H1 (cell line): ENCODE data around the gene ABHD13. TPM values are rescaled to one million over a fixed set of nuclear protein-coding genes. Genes with fewer than 3 reads are reported as not detected.

Experiments used
- CTCF ChIA-PET: fragments of 300-600 bp; sonication (Branson Sonifier 250); formaldehyde crosslinking; loops from one replicate; lab custom pipeline; 2021; ENCODE audit not compliant: partially characterized antibody; lab: Charles Lee
- POLR2A ChIA-PET: fragments of 300-600 bp; sonication (Branson Sonifier 250); formaldehyde crosslinking; loops from one replicate; lab custom pipeline; 2021; ENCODE audit warnings: inconsistent platforms; ENCODE audit not compliant: partially characterized antibody; lab: Charles Lee
- DNase-seq, 2 experiments: peaks; one replicate each; pipeline versions ENCODE4 v3.0.0 to v3.0.0-alpha.2; 2010 to 2022; ENCODE audit warnings: low spot score in 2 of 2, low read depth in 1 of 2, mixed read lengths in 1 of 2
- FAIRE-seq: peaks from 2 replicates; lab custom pipeline; 2011; peaks lifted over from hg19 to GRCh38; lab: Jason Lieb, UNC
- H2AFZ ChIP-seq: 2 replicates; pipeline ENCODE4 v1.8.1; 2012; ENCODE audit warnings: low read length, inconsistent platforms
- H2AK5ac ChIP-seq: 2 replicates; pipeline ENCODE4 v1.6.1; 2013; ENCODE audit warnings: low read depth, low read length
- H2BK120ac ChIP-seq: replicated peaks from 2 replicates; pipeline ENCODE3; 2013; ENCODE audit warnings: low read depth, low read length, inconsistent platforms
- H2BK12ac ChIP-seq: 2 replicates; pipeline ENCODE4 v1.6.1; 2013; ENCODE audit warnings: low read depth, low read length
- H2BK15ac ChIP-seq: 2 replicates; pipeline ENCODE4 v1.6.1; 2013; ENCODE audit warnings: low read length
- H2BK20ac ChIP-seq: 2 replicates; pipeline ENCODE4 v1.6.1; 2013; ENCODE audit warnings: low read length
- H2BK5ac ChIP-seq: 2 replicates; pipeline ENCODE4 v1.6.1; 2013; ENCODE audit warnings: low read depth, low read length
- H3K14ac ChIP-seq: 2 replicates; pipeline ENCODE4 v1.6.1; 2013; ENCODE audit warnings: inconsistent platforms; ENCODE audit not compliant: insufficient read length
- H3K18ac ChIP-seq: 2 replicates; pipeline ENCODE4 v1.6.1; 2013; ENCODE audit warnings: low read length; ENCODE audit errors: extremely low read depth
- H3K23ac ChIP-seq: 2 replicates; pipeline ENCODE4 v1.6.1; 2013; ENCODE audit warnings: inconsistent platforms; ENCODE audit not compliant: insufficient read length
- H3K23me2 ChIP-seq: 2 replicates; pipeline ENCODE4 v1.6.1; 2013; ENCODE audit warnings: low read depth, low read length
- H3K27ac ChIP-seq: 2 replicates; pipeline ENCODE4 v1.6.1; 2011; ENCODE audit warnings: low read depth, low read length, inconsistent platforms
- H3K27me3 ChIP-seq, 4 experiments: replicated peaks in 1 of 4; 1 replicate in 1 of 4; 2 replicates in 3 of 4; pipeline versions ENCODE4 v1.6.1 to v1.8.1; 2011 to 2013; ENCODE audit warnings: low read length in 3 of 4, mild to moderate bottlenecking in 3 of 4, inconsistent platforms in 2 of 4, mixed read lengths in 2 of 4, moderate library complexity in 1 of 4; ENCODE audit not compliant: control insufficient read depth in 3 of 4, insufficient read depth in 3 of 4; ENCODE audit errors: extremely low read depth in 1 of 4
- H3K36me3 ChIP-seq, 4 experiments: 2 replicates each; pipeline versions ENCODE4 v1.6.1 to v1.8.1; 2011 to 2013; ENCODE audit warnings: mild to moderate bottlenecking in 4 of 4, low read length in 3 of 4, moderate library complexity in 2 of 4, control low read depth in 1 of 4, inconsistent platforms in 1 of 4; ENCODE audit not compliant: insufficient read depth in 4 of 4, control insufficient read depth in 2 of 4
- H3K4ac ChIP-seq: replicated peaks from 2 replicates; pipeline ENCODE3; 2013; ENCODE audit warnings: low read length, low read depth, mixed read lengths, inconsistent platforms; ENCODE audit not compliant: insufficient read length
- H3K4me1 ChIP-seq, 4 experiments: replicated peaks in 1 of 4; 1 replicate in 1 of 4; 2 replicates in 3 of 4; pipeline versions ENCODE4 v1.6.1 to v1.8.1; 2011 to 2013; ENCODE audit warnings: low read length in 3 of 4, inconsistent platforms in 2 of 4, mixed read lengths in 1 of 4; ENCODE audit not compliant: insufficient read depth in 4 of 4, control insufficient read depth in 3 of 4
- H3K4me2 ChIP-seq, 2 experiments: 2 replicates each; pipeline versions ENCODE4 v1.6.1 to v1.8.1; 2011 to 2013; ENCODE audit warnings: low read depth in 2 of 2, low read length in 2 of 2, control low read depth in 1 of 2, inconsistent platforms in 1 of 2, mild to moderate bottlenecking in 1 of 2; ENCODE audit not compliant: insufficient read depth in 1 of 2
- H3K4me3 ChIP-seq, 4 experiments: fragments of 200-600, 300-600 bp in 1 of 4; sonication (generic), shearing (Covaris generic), sonication (Bioruptor Twin) in 1 of 4; 2 replicates each; pipeline versions ENCODE4 v1.5.1 to v1.8.1; 2011 to 2016; ENCODE audit warnings: low read length in 4 of 4, low read depth in 3 of 4, control low read depth in 2 of 4, inconsistent platforms in 2 of 4, mild to moderate bottlenecking in 2 of 4, mixed read lengths in 1 of 4, moderate library complexity in 1 of 4; ENCODE audit not compliant: insufficient read depth in 2 of 4; ENCODE audit errors: extremely low read depth in 1 of 4
- H3K56ac ChIP-seq: replicated peaks from 2 replicates; pipeline ENCODE3; 2013; ENCODE audit warnings: low read depth, mild to moderate bottlenecking, mixed read lengths, low read length, inconsistent platforms; ENCODE audit not compliant: insufficient read length
- H3K79me1 ChIP-seq: 2 replicates; pipeline ENCODE4 v1.6.1; 2013; ENCODE audit warnings: low read depth, low read length, control low read depth
- H3K79me2 ChIP-seq, 2 experiments: 2 replicates each; pipeline versions ENCODE4 v1.6.1 to v1.8.1; 2012 to 2013; ENCODE audit warnings: low read length in 2 of 2, mild to moderate bottlenecking in 2 of 2, inconsistent platforms in 1 of 2; ENCODE audit not compliant: insufficient read depth in 2 of 2, control insufficient read depth in 1 of 2
- H3K9ac ChIP-seq, 4 experiments: replicated peaks in 1 of 4; 1 replicate in 1 of 4; 2 replicates in 3 of 4; pipeline versions ENCODE4 v1.6.1 to v1.8.1; 2011 to 2013; ENCODE audit warnings: low read depth in 3 of 4, low read length in 3 of 4, control low read depth in 2 of 4, mild to moderate bottlenecking in 2 of 4, moderate library complexity in 2 of 4, inconsistent platforms in 1 of 4; ENCODE audit errors: extremely low read depth in 1 of 4
- H3K9me3 ChIP-seq, 2 experiments: 2 replicates each; pipeline versions ENCODE4 v1.6.1 to v1.8.1; 2012 to 2013; ENCODE audit warnings: mild to moderate bottlenecking in 2 of 2, moderate library complexity in 2 of 2, control low read depth in 1 of 2, inconsistent platforms in 1 of 2, low read depth in 1 of 2, low read length in 1 of 2, mixed read lengths in 1 of 2; ENCODE audit not compliant: insufficient read depth in 2 of 2
- H4K20me1 ChIP-seq, 2 experiments: replicated peaks in 1 of 2; 2 replicates each; pipeline versions ENCODE3 to v1.8.1; 2011 to 2013; ENCODE audit warnings: inconsistent platforms in 2 of 2, low read length in 2 of 2, mild to moderate bottlenecking in 1 of 2; ENCODE audit not compliant: insufficient read depth in 2 of 2, control insufficient read depth in 1 of 2
- H4K5ac ChIP-seq: 2 replicates; pipeline ENCODE4 v1.6.1; 2013; ENCODE audit warnings: low read length, low read depth, mixed read lengths, inconsistent platforms; ENCODE audit not compliant: insufficient read length
- H4K8ac ChIP-seq: 2 replicates; pipeline ENCODE4 v1.8.0; 2013; ENCODE audit warnings: mild to moderate bottlenecking, moderate library complexity, low read length, inconsistent platforms; ENCODE audit not compliant: insufficient read depth; ENCODE audit errors: extremely low read depth
- H4K91ac ChIP-seq: replicated peaks from 2 replicates; pipeline ENCODE3; 2013; ENCODE audit warnings: low read length, mixed read lengths, inconsistent platforms; ENCODE audit not compliant: insufficient read length
- CBX8 ChIP-seq: fragments of 300-800, 300-1000 bp; sonication (generic); IDR thresholded peaks from 2 replicates; pipeline ENCODE4 v1.7.1; 2016; ENCODE audit warnings: low read depth, low read length, borderline replicate concordance
- RBBP5 ChIP-seq: IDR thresholded peaks from 2 replicates; pipeline ENCODE4 v1.7.1; 2012; ENCODE audit warnings: low read depth, mild to moderate bottlenecking, inconsistent platforms, low read length, moderate library complexity, borderline replicate concordance
- SP1 ChIP-seq: IDR thresholded peaks from 2 replicates; pipeline ENCODE4 v1.6.1; 2011; ENCODE audit warnings: low read depth, low read length
- TAF7 ChIP-seq: optimal IDR thresholded peaks from 2 replicates; pipeline ENCODE3; 2011; ENCODE audit warnings: low read depth, mild to moderate bottlenecking, inconsistent platforms, low read length, moderate library complexity, borderline replicate concordance
- WGBS, 2 experiments: shearing (Covaris generic) in 1 of 2; methylation state at CpG; one replicate each; pipeline versions ENCODE4 v1.1.6 to v1.1.7; 2013 to 2015; ENCODE audit warnings: low lambda C conversion rate in 2 of 2, mixed read lengths in 2 of 2, inconsistent platforms in 1 of 2, low coverage in 1 of 2, missing lambda C conversion rate in 1 of 2; ENCODE audit not compliant: insufficient replicate concordance in 2 of 2, insufficient coverage in 1 of 2, insufficient read length in 1 of 2; ENCODE audit errors: extremely low coverage in 1 of 2, missing lambda C conversion rate in 1 of 2; 5-methylcytosine and 5-hydroxymethylcytosine counted together
- polyA plus RNA-seq, 7 experiments: library from polyadenylated mRNA; depleted of rRNA in 3 of 7; stranded (reverse) in 5 of 7; unstranded in 2 of 7; fragments of >200 nt in 5 of 7; fragments of 200-250 nt in 2 of 7; gene quantifications; 1 replicate in 5 of 7; 2 replicates in 1 of 7; 4 replicates in 1 of 7; pipeline versions ENCODE4 v1.2.1 to v1.2.3, GENCODE V29; 2011 to 2013; ENCODE audit warnings: missing spikeins in 2 of 7, mixed read lengths in 2 of 7
- total RNA-seq: library from RNA; stranded (reverse); fragmentation: NEBNext Ultra II Directional; extraction: Animal tissue kit (Norgen Biotek cat#: 25700); gene quantifications from 2 replicates; pipeline ENCODE4 v1.2.1, GENCODE V29; 2021
- TF ChIP-seq, protein P1 (sequence below): IDR thresholded peaks from 2 replicates; pipeline ENCODE4 v1.6.1; 2011; ENCODE audit warnings: low read depth, mild to moderate bottlenecking, low read length; ENCODE audit not compliant: insufficient read depth
- TF ChIP-seq, protein P2 (sequence below): IDR thresholded peaks from 2 replicates; pipeline ENCODE4 v1.6.1; 2012; ENCODE audit warnings: inconsistent platforms

ABHD13 gene
- total and polyA plus RNA-seq, 2 of the 8 experiments (the other 6 are each of a cell fraction or from before 2014, with no cell fraction given): 3.5 to 6.6 TPM

DNA sequence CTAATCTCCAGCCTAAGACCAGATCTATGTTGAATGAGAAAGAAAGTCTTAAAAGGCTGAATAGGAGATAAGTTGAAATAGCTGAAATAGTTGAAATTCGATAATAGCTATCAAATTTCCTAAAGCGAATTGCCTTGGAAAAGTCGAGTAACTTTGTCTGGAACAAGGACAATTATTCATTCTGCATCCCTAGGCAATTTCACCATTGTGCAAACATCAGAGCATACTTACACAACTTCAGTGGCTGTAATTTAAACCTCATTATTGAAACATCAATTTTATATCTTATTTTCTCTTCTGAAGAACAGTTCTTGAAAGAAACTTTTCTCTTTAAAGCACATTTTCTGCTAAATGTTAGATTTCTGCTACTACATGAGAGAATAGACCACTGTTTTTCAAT lies 64.9 kb downstream of the ABHD13 start:
- no peak overlapping the region for H3K4me2 ChIP-seq
- no peak overlapping the region for H3K9ac ChIP-seq
- no peak overlapping the region for H4K8ac ChIP-seq
- no peak overlapping the region for H3K18ac ChIP-seq
- CTCF ChIA-PET: no interaction called here
- no peak overlapping the region for H3K14ac ChIP-seq
- H3K4ac ChIP-seq: no peak overlapping the region
- no peaks in the 10 kb centered on the region for H3K27me3 ChIP-seq
- no peak overlapping the region for H2BK12ac ChIP-seq
- no peaks in the 10 kb centered on the region for H3K9me3 ChIP-seq
- H2BK20ac ChIP-seq: no peak overlapping the region
- TF ChIP-seq CBX8 (no peak), TAF7 (no peak), RBBP5 (no peak), SP1 (no peak)
- TF ChIP-seq, protein P1, sequence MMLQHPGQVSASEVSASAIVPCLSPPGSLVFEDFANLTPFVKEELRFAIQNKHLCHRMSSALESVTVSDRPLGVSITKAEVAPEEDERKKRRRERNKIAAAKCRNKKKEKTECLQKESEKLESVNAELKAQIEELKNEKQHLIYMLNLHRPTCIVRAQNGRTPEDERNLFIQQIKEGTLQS: no peak
- TF ChIP-seq, protein P2, sequence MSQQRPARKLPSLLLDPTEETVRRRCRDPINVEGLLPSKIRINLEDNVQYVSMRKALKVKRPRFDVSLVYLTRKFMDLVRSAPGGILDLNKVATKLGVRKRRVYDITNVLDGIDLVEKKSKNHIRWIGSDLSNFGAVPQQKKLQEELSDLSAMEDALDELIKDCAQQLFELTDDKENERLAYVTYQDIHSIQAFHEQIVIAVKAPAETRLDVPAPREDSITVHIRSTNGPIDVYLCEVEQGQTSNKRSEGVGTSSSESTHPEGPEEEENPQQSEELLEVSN: no peak
- TF ChIP-seq, all 59 proteins: peak for 0
- no peaks in the 10 kb centered on the region for H3K36me3 ChIP-seq
- POLR2A ChIA-PET: no interaction called here
- H4K91ac ChIP-seq: no peak overlapping the region
- H3K27ac ChIP-seq: no peak overlapping the region
- H2AK5ac ChIP-seq: no peak overlapping the region
- no peak overlapping the region for H2BK5ac ChIP-seq
- no peak overlapping the region for H4K5ac ChIP-seq
- no peaks in the 10 kb centered on the region for H3K79me1 ChIP-seq
- H2AFZ ChIP-seq: no peak overlapping the region
- FAIRE-seq (no peak), DNase-seq (no peak)
- H3K23ac ChIP-seq: no peak overlapping the region
- no peak overlapping the region for H3K4me3 ChIP-seq
- H3K23me2 ChIP-seq: no peaks in the 10 kb centered on the region
- 89% methylated on average over 3 of the region's 3 CpGs; no CpG with 5 or more reads in 1 of the 2 experiments for whole genome bisulfite sequencing, 2 experiments
- no peaks in the 10 kb centered on the region for H4K20me1 ChIP-seq
- H3K79me2 ChIP-seq: no peaks in the 10 kb centered on the region
- no peak overlapping the region for H2BK120ac ChIP-seq
- H3K4me1 ChIP-seq: no peaks in the 10 kb centered on the region; a peak in 1 of 7 replicates
- H3K56ac ChIP-seq: no peak overlapping the region
- H2BK15ac ChIP-seq: no peak overlapping the region
